Stimulated activated CD8-positive, alpha-beta memory T cell treated with anti-CD3 and anti-CD28 coated beads, Interleukin-4, amount 100 ng/mL, for 24 hours (primary cell): ENCODE measurements around the gene ROS1.

Source experiments
- DNase-seq: peaks from one replicate; pipeline ENCODE4 v3.0.0-alpha.2; 2020; ENCODE audit warnings: low read depth

ROS1 gene

DNA sequence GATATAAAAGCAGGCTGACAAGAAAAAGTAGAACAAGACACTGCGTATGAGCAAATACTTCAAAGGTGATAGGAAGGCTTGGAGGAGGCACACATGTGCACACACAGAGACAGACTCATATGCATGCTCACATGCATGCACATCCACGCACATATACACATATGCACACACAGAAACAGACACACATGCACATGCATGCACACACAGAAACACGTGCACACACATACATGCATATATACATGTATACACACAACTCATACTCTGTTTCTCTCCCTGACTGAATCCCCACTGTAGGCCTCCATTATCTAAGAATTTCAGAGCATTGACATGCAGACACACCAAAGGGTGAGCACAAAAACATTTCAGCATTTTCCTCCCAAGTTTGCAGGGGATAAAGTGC, 116.7 kb downstream of the ROS1 start:
- DNase-seq = no peak

DNA sequence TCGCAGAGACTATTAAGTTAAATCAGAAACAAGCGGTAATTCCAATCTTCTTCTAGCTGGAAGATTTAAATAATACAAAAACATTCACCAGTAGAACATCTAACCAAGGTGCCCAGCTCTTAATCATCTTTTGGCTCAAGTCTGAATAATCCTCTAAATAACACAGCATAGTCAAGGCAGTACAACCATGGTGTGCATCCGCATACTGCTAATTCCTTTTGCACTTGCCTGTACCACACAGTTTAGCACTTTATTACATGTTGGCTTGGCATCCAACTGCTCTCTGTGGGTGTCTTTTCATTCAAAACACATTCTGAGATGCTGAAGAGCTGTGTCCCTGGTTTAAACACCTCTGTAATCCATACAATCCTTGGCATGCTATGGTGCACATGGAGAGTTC, 118.1 kb downstream of the ROS1 start:
- no peak for DNase-seq

DNA sequence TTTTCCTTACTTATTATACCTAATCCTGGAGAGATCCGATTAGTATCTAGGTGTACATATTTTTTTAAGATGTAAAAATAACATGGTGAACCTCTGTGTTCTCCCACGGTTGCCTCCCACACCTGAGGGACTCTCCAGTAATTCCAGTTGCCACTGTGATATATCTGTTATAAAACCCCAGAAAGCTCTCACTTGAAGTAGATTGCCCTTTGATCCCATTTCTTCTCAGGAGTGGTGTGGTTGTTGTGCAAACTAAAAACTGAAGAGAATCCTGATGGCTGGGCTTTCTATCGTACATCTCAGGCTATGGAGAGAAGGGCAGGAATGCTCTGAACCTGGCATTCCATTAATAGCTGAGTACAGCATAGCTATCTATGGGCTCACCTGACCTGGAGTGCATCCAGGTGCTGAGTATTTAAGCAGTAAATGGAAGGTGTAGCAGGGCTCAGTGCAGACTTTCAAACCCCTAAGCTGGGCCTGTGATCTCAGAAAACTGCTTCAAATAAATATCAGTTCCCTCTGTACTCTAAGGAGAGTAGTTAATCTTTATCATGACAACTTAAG, 119.4 kb downstream of the ROS1 start:
- no peak for DNase-seq

DNA sequence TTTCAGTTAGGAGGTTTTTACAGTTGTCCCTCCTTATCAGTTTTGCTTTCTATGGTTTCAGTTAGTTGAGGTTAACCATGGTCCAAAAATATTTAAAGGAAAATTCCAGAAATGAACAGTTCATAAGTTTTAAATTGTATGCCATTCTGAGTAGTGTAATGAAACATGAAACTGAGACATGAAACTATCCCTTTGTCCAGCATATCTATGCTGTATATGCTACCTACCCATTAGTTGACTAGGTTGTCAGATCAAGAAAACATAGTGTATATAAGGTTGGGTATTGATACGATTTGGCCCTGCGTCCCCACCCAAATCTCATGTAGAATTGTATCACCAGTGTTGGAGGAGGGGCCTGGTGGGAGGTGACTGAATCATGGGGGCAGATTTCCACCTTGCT, 121.3 kb downstream of the ROS1 start:
- DNase-seq = no peak

DNA sequence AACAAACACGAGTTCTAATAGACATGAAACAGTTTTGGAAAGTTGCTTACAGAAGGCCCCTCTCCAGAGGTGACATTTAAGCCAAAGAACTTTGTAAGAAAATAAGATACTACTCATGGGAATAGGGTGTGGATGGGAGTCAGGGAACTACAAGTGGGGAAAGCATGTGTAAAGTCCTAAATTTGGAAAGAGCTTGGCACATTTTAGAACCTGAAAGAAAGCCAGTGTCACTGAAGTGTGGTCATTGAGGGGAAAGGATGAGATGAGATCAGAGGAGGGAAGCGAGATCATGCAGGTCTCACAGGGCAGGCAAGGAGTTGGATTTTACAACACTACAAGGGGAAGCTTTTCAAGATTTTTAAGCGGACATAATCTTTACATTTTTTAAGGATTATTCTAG, 122.4 kb downstream of the ROS1 start:
- DNase-seq = no peak

DNA sequence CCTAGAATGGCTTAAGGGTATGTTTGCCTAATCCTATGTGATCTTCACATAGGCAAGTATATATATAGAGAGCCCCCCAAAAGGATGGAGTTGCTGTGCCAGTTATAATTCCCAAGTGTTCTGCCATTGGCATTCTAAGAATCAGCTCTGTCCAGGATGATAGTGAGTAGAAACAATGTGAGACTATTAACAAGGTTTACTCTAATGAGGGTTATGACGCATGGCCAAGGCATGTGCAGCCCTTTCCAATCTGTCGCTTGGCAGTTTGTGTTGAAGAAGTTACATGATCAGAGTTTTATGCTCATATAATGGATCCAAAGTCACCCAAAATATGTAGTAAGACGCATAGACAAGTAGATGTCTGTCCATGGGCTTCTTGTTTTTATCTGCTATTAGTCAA, 126.8 kb downstream of the ROS1 start:
- DNase-seq = no peak

DNA sequence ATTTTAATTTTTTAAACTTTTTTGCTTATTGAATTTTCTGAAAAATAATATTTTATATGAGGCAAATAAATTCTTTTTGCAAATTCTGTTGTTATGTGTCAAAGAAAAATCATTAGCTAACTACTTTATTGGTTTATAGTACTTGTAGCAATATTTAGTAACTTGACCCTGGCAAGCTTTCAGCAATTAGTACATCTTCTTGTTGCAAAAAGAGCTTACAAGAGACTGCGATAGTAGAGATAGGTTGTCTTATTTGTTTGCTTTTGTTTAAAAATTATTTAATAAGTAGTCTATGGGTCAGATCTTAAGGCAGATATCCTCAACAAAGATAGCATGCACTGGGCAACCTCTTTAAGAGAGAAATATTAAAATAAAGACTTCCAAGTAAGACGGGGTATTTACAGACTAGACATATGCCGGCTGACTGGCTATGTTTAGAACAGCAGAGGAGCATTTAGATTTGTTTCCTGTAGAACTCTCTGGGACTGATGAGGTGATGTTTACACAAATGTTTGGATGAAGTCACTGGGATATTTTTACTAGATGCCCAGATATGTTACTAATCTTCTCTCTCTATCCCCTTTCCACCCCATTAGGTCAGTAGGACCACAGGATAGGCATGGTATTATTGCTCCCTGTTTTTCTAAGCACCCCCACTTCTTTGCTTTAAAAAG, 135.4 kb downstream of the ROS1 start:
- no peak for DNase-seq

DNA sequence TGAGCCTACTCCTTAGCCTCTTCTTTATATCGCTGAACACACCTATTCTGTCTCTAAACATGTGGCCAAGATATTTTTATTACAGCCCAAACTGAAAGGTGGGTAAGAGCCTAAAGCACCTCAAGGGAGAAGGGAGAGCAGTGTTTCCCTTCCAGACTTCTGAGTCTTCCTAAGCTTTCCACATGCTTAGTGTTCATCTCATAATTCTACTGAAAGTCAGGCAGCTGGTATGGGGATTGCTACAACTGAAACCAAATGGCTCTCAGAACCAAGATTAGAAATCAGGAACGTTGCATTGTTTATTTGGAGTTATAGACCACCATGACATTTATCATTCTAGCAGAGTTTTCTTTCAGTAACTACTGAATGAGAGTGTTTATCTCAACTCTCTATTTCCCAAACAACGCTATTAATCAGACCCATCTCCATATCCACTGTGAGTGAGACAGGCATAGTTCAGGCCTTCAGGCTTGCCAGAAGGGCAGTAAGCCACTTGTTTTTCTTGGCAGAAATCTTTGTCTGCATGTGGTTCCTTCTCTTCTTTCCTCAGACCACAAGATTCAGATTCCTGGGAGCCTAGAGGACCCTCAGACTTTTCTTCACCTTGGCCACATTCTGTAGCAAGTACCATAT, 137.5 kb downstream of the ROS1 start:
- no peak for DNase-seq

DNA sequence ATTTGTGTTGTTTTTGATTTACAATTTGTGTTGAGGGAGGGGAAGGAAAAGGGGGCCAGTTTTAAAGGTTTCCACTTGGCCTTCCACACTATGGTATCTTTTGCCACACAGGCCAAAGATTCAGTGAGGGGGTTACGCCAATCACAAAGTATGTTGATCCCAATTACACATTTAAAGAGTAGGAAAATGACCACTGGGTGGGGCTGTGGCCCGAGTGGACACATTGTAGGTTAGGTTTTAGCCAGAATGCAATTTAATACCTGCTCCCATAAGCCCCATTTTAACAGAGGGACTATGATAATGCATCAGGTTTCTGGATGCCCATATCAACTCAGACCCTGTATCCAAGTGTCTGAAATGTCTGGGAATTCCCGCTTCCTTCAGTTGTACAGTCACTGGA, 144.8 kb downstream of the ROS1 start:
- no peak for DNase-seq

DNA sequence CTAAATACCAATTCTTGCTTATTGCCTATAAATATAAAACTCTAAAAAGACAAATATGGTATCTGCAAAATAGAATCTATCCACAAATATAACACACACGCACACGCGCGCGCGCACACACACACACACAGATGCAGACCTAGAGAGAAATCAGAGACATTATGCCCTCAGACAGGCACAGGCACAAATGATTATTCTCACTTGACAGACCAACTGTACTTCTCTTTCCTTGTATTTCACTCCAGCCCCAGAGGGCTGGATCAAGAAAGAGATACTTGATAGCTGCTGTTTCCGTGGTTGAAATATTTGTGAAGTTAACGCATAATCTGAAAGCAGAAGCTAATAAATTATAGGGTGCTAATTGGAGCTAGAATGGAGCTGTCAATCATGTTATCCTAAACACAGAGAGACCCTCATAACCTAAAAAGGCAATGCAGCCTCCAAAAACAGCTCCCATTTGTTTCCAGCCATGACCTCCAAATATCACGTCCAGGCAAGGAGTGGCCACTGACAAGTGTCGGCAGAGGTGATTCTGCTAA, 148.9 kb downstream of the ROS1 start:
- no peak for DNase-seq

DNA sequence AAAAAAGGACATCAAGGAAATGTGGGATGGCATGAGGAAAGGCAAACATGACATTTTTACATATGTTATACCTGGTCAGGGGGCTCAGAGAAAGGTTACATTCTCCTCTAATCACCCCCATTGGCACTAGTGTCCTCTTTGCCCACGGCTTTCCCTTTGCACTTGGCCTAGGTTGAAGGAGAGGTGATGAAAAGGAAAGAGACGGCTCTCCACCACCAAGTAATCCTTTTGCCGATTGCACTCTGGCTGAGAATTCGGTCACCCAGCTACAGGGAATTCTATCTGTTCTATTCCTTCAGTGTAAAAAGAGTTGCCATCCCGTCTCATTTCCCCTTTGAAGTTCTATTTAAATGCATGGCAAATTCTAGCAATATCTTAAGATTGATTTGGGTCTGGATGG, 150.0 kb downstream of the ROS1 start:
- no peak for DNase-seq

DNA sequence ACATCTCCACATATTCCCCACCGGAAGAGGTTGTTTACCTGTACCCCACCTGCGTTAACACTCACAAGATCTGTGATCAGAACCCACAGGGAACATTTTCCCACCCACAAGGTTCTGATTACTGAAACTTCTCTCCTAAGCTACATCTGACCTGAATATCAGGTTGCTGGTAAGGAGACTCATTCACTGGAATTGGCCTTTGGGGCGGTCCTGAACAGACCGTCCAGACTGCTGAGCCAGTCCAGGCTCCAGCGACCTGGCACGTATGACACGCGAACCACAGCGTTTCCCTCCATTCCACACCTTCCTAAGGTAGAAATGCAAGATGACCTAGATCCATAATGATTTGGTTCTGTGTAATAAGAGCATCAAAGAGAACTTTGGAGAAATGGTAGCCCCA, 150.5 kb downstream of the ROS1 start:
- no peak for DNase-seq

DNA sequence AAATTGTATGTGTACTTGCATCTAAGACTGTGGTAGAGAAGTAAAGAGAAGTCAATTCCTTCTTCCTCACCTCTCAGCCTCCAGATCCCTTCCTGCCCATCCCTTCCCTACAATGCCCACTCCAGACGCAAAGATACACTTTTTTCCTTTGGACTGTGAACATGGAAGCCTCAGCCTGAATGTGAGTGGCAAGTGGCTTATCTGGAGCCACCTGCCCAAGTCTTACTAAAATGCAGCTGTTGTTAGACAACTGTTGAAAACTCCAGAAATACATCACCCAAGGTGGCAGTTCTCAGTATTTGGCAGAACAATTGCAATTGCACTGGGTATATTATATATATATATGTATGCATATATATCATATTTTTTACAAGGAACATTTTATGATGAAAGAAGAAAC, 152.9 kb downstream of the ROS1 start:
- DNase-seq = no peak

DNA sequence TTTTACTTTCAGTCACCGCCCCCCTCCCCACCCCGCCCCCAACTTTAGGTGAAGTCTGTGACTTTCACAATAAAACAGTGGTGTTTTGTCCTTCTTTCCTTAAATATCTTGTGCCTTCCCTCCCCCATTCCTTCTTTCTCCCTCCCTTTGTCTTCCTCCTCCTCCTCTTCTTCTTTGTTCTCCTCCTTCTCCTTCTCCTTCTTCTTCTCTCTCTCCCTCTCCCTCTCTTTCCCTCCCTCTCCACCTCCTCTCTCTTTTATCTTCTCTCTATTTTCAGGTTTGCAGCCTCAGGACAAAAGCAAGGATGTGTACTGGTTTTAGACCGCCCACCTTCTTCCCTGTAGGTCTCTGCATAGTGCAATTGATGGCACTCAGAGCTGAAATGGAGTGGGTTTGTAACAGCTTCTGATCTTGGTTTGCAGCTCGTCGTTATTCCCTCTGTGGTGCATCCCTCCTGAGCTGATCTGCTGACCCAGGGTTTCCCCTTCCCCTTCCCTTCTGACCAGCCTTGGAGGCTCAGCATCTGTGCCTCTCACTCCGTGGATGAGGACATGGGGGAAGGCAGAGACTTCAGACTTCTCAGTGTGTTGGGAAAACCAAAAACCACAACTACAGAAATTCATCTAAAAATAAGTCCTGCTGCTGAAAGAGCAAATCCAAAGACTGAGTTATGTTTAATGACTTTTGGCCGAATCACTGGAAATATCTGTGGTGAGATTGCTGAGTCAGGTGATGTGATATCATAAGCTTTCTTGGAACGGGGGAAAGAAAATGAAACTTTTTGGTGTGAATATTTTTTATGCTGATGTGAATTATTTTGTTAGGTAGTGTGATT, 153.5 kb downstream of the ROS1 start:
- no peak for DNase-seq

DNA sequence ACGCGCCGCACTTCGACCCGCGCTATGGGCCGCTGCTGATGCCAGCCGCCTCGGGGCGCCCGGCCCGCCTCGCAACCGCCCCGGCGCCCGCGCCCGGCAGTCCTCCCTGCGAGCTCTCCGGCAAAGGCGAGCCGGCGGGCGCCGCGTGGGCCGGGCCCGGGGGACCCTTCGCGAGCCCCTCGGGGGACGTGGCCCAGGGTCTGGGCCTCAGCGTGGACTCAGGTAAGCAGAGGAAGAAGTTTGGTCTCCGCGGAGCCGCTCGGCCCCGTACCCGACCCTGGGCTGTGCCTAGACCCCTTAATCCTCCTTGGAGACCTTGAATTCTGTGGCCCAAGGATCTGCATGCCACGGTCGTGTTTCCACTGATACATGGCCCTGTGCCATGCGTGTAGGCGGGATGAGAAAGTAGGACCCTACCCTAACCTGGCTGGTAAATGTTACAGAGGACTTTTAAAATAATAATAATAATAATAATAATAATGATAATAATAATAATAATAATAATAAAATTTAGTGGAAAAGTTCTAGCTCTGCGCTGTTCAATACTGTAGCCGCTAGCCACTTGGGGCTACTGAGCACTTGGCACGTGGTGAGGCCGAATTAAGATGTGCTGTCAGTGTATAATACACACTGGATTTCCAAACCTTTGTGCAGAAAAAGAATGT, 154.8 kb downstream of the ROS1 start:
- no peak for DNase-seq

DNA sequence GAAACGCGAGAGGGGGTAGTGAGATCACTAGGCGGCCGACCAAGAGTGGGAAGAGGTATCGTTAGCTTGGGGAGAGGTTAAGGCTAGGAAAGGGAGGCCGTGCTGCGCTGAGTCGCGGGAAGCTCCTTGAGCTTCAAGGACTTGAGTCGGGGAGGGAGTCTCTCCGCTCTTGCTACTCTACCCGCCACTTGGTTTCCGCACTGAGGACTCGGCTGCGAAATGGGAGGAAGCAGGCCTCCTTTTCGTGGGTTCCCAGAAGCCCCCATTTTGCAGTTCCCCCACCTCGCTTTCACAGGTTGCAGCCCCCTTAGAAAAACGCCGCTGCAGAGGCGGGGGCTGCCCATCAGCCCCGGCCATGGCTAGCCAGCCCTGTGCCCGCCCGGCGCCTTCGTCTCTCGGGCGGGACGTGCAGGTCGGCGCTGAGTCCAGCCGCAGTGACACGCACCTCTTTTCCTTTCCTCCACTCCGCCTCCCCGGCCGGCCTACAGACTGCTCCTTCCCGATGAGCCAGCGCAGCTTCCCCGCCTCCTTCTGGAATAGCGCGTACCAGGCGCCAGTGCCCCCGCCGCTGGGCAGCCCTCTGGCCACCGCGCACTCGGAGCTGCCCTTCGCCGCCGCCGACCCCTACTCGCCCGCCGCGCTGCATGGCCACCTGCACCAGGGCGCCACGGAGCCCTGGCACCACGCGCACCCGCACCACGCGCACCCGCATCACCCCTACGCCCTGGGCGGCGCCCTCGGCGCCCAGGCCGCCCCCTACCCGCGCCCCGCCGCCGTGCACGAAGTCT, 155.5 kb downstream of the ROS1 start:
- no peak for DNase-seq

DNA sequence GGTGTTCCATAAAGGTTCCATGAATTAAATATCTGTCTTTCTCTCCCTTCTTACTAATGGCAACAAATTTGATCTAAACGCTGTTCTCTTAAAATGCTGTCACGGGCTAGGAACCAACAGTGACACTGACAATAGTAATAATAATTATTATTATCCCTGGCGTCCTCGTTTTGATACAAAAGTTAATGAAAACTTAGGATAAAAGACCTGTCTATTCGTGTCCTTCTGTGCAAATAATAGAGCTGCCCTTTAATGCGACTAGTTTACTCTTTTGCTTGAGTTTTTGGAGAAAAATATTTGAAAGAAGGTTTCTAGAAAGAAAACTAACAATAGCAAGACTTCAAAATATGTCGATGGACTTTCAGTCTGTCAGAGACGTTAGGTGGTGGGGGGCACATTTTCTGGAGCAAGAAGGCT, 156.1 kb downstream of the ROS1 start:
- DNase-seq = no peak

DNA sequence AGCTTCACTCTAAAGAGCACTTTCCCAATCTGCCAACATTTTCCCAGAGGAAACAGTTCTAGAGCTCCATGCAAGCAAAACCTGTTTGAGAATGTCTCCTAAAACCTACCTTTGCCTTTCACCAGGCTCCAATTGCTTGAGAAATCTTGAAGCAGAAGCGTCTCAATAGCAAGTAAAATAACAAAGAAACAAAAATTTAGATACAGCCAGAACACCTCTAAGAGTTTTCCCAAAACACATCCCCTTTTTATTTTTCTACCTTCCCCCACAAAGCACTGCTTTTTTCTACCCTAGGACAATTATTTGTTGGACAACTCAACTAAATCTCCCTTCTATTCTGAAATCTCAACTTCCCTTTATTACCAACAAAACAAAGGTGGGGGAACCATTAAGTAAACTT, 156.8 kb downstream of the ROS1 start:
- DNase-seq = no peak

DNA sequence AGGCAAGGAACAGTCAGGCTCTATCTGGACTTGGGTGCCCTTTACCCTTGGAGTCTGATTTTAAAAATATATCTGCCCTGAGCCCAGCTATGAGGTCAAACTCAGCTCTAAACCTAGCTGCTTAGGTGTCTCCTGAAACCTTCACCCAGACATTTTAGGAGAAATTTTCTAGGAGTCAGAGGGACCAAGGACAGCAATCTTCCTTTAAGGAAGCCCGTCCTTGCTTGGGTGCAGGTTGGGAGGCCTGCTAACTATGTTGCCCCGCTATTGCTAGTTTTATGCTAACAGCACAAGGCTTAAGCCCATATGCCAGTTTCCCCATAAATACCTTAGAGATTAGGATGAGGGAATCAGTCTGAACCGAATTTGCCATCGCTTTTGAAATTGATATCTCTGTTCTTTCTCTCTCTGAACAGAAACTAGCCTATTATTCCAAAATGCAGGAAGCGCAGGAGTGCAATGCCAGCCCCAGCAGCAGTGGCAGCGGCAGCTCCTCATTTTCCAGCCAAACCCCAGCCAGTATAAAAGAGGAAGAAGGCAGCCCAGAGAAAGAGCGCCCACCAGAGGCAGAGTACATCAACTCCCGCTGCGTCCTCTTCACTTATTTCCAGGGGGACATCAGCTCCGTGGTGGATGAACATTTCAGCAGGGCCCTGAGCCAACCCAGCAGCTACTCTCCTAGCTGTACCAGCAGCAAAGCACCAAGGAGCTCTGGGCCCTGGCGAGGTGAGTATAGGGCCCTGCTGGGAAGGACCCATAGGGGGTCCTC, 157.8 kb downstream of the ROS1 start:
- no peak for DNase-seq

DNA sequence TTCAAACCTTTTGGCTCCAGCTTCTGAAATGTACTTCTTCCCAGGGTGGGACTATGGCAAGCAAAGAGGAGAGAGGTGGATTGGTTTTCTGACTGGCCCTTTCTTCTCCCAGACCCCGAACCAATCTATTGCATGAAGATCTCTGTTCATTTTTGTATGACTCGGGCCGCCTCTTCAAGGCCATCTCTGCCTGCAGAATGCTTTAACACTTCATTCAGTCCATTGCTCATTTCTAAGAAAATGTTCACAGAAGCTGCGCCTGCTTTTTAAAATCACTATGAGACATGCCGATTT, 158.7 kb downstream of the ROS1 start:
- no peak for DNase-seq
